ENCODE data around the gene PIGX. TPM values are rescaled to one million over a fixed set of nuclear protein-coding genes. Genes with fewer than 3 reads are reported as not detected.

PIGX gene
- total RNA-seq, 1 donor from 2014 or later: 46.6 TPM

DNA sequence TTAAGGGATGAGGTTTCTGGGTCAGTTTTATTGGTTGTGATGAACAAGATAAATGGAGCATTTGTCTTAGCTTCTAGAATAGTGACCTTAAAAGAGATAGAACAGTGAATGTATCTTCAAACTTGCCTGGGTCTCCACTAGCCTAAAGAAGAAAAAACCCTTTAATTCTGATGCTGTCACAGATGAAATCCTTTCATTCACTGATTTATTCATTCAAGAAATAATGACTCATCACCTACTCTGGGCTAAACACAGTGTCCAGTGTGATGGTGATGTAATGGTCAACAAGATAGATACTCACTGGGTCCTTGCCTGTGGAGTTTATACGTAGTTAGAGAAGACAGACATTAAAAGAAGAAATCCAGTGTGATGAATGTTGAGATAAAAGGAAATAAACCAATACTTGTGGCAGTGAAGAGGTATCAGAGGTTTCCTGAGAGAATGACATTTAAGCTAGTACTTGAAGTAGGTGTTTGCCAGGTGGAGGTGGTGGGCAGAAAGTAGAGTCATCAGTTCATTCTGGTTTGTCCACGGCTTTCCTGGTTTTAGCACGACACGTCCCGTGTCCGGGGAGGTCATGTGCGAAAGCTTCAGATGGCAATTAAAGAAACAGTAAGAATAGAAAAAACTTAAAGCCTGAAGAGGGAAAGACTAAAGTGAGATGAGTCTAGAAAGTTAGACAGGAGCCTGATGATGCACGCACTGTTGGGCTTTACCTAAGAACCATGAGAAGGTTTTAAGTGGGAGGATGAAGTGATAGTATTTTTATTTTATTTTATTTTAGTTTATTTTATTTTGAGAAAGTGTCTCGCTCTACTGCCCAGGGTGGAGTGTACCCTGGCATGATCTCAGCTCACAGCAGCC is 45.9 kb downstream of the PIGX start:
- no peak for DNase-seq

DNA sequence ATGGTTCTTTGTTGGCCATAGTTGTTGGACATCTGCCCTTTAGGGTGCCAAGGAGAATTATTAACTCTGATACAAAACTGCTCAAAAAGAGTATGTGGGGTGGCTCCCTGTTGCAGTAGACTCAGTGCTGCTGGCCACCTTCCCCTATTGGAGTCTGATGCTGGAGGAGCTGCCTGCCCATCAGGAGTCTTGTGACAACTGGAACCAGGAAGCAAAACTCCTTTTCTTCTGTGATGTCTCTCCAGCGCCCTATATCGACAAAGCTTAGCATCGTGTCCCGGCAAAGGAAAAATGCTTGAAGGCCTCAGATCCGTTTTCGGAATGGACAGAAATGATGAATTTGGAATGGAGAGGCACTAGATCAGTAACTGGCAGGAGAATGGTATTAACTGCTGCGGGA is 51.0 kb downstream of the PIGX start:
- no peak for DNase-seq

DNA sequence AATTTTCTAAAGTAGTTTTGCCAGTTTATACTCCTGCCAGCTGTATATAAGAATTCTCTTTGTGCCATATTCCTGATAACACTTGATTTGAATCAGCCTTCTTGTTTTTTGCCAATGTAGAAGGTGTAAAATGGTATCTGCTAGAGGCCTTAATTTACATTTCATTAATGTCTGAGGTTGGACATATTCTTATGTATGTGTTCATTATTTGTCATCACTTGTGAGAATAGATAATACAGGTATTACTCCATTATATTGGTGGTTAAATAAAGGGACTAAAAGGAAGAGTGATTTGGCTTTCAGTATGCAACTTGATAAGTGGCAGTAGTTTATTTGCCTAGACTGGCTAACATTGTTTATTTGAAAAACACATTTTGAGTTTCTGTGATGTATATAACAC is 53.3 kb downstream of the PIGX start:
- DNase-seq: no peak

DNA sequence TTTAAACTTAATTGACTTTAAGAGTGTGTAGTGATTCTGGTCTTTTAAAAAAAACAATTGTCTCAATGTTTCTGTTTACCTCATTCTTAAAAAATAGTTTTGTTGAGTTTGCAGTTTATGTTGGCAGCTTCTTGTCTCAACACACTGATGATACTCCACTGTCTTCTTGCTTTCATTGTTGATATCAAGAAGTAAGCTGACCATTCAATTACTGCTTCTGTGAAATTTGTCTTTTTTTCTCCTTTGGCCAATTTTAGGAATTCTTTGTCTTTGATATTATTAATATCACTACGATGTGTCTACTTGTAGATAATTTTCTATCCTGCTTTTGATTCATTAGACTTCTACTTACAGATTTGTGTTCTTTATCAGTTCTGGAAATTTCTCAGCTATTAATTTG is 58.9 kb downstream of the PIGX start:
- DNase-seq: no peak

DNA sequence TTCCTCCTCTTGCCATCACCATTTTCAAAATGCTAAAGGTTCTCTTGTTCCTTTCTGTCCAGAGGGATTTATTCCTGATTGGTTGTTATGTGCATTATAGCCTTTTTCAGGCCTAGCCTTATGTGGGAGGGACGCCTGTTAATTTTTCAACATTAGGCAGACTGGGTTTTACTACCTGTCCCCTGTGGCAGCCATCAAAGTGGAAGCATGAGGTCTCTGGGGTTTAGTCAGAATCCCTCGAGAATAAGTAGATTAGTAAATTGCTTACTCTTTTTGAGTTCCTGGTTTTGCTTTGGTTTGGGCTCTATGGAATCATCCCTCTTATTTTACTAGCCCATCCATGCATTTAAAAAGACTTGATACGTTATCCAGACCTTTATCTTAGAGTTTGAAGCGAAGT is 59.9 kb downstream of the PIGX start:
- no peak for DNase-seq

DNA sequence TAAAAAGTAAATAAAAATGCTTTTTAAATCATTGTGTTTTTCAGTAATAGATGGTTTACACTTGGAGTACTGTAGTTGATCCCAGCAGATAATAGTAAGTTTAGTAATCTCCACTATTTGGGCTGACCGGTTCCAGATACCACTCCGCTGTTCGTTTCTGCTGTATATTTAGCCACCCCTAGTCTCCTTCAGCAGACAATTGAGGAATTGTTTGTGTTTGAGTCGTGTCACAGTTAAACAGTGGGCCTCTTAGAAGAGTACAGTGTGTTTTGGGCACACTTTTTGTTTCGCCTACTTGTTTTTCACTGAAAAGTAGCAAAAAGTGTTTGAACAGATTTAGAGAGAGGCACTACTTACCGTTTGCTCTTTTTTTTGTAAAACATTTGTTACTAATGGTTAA is 60.7 kb downstream of the PIGX start:
- DNase-seq: no peak

DNA sequence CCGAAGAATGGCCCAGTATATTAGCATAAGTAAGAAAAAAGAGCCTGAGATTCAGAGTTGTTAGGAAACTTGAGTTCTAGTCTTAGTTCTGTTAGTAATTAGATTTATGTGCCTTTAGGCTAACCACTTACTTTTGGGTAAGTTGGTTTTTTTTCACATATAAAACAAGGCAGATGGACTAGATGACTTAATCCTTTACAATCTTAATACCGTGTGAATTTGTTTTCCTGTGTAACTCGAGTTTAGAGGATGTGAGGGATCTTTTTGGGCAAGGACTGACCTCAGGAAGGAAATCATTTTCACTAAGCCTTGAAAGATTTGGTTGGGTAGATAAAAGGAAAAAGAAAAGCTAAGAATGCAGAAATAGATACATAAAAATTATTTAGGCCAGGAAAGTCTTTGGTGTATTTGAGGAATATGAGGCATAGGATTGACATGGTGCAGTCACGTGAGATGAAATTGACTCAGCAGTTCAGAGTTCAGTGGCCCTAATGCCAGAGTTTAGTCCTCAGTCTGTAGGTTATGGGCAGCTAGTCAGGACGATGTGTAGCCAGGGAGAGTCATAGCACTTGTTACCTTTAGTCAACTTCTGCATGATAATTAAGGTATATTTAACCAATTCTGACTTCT is 62.1 kb downstream of the PIGX start:
- DNase-seq: no peak

DNA sequence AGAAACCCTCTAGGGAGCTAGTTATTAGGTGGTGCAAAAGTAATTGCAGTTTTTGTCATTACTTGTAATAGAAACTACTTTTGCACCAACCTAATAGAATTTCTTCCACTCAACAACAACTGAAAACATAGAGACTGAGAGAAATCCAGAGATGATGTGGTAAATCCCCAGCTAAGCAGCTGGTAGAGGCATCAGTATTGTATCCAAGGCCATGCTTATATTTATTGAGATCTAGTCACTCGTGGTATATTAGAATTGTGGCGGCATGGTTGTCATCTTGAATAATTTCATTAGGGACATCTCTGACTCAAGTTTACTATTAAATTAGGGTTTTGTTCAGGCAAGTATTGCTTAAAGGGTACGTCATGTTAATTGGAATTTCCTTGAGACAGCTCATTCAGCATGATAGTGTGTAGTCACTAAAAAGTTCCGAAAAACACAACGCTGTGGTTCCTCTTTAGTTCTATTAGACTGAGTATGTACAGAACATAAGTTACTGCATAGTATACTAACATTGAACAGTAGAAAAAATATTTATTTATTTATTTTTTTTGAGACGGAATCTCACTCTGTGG is 62.8 kb downstream of the PIGX start:
- no peak for DNase-seq

DNA sequence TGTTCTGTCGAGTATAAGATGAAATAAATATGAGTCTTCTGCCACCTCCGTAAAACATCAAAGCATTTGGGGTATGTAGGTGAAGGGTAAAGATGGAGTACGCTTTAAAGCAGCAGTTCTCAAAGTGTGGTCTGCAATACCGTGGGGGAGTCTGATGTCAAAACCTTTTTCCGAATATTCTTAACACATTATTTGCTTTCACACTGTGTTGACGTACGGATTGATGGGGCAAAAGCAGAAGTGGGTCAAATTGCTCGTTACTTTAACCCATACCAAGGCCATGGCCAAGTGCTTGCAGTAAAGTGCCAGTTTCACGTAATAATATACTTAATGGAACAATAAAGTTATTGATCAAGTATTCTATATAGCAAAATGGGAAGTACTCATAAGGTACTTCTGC is 63.8 kb downstream of the PIGX start:
- no peak for DNase-seq

DNA sequence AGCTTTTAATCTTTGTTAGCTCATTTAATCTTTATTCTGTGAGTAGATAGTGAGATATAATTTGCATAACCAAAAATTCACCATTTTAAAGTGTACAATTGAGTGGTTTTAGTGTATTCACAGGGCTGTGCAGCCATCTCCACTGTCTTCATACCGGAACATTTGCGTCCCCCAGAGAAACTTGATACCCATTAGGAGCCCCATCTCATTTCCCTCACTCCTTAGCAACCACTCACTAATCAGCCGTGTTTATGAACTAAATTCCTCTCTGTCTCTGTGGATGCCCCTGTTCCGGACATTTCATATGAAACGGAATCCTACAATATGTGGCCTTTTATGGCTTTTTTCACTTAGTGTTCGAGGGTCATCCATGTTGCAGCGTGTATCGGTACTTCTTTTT is 65.7 kb downstream of the PIGX start:
- DNase-seq: no peak

DNA sequence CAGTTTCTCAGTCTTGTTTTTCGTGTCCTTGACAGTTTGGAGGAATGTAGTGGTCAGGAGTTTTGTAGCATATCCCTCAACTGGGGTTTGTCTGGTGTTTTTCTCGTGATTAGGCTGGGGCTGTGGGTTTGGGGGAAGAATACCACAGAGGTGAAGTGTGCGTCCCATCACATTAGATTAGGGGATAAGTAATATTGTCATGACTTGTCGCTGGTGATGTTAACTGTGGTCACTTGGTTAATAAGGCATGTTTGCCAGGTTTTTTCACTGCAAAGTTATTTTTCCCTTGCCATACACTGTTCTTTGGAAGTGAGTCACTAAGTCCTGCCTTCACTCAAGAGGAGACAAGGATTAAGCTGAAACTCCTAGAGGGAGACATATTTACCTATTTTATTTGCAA is 66.6 kb downstream of the PIGX start:
- no peak for DNase-seq

DNA sequence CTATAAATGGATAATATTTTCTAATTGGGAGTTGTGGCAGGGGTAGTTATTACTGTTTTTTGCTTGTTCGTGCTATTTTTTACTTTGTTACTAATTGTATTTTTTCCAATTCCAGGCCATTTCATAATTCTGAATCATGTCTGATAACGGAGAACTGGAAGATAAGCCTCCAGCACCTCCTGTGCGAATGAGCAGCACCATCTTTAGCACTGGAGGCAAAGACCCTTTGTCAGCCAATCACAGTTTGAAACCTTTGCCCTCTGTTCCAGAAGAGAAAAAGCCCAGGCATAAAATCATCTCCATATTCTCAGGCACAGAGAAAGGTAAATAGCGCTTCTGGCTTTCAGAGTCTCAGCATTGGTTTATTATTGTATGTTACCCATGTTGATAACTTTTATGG is 70.3 kb downstream of the PIGX start:
- no peak for DNase-seq

Small RNAs within 50 kb of the gene (small RNA-seq; reads per million reads assigned to genes)
- not detected for gene RNU4-89P
- not detected for gene RNU6-42P
- not detected for gene RNU6-646P

Other genes starting within 250 kb of the PIGX start
- gene RNF168, start 208.6 kb upstream of the PIGX start, total RNA-seq: 25.9 TPM
- not detected for gene SMCO1, start 197.0 kb upstream of the PIGX start, total RNA-seq
- 3.4 TPM for gene WDR53, start 143.8 kb upstream of the PIGX start, total RNA-seq
- gene FBXO45, start 143.7 kb upstream of the PIGX start, total RNA-seq: 50.5 TPM
- gene NRROS, start 72.7 kb upstream of the PIGX start, total RNA-seq: 1.2 TPM
- 8.0 TPM for gene CEP19, start 127 bp upstream of the PIGX start, total RNA-seq
- 54.4 TPM for gene PAK2, start 27.5 kb downstream of the PIGX start, total RNA-seq
- 86.3 TPM for gene SENP5, start 155.5 kb downstream of the PIGX start, total RNA-seq
- gene NCBP2, start 230.2 kb downstream of the PIGX start, total RNA-seq: 80.8 TPM